ENCODE data around the gene FGR.

GRCh38 chr1:27601321-27601770 lies 33.6 kb downstream of the FGR start:
- TF ChIP-seq CTCF (IDR thresholded peaks at IDR 0.05; ENCODE audit: insufficient read depth, low read depth, low read length) (no peak), EZH2 (IDR thresholded peaks at IDR 0.05; ENCODE audit: insufficient read depth, low read length) (no peak)

Data from astrocyte (in vitro differentiated cells and primary cell).